Measurements from ENCODE around the gene C3orf70.

- TF ChIP-seq CTCF (IDR thresholded peaks at IDR 0.05) (no peak), EP300 (IDR thresholded peaks at IDR 0.05) (no peak), POLR2A (IDR thresholded peaks at IDR 0.05) (no peak), POLR2AphosphoS5 (IDR thresholded peaks at IDR 0.05) (no peak)
Measured at GRCh38 chr3:185200639-185201038, 47.8 kb upstream of the C3orf70 start.

Data from suprapubic skin (tissue), 4 donors.